ENCODE results near the gene CRTC2.
"Not testable (repeated sequence)": the region's sequence is repeated elsewhere in the genome, so short reads cannot be mapped to it uniquely, and the experiment has no call there.

GRCh38 chr1:153910560-153910959 lies 47.9 kb downstream of the CRTC2 start:
- not testable (repeated sequence) for TF ChIP-seq CTCF, POLR2A (IDR thresholded peaks at IDR 0.05)
